NK-92 treated with Interleukin-12 subunit alpha and Interleukin-12 subunit beta, amount 100 ng/mL, for 24 hours (cell line): ENCODE measurements around the gene DVL2.
"Not testable (repeated sequence)": the region's sequence is repeated elsewhere in the genome, so short reads cannot be mapped to it uniquely, and the experiment has no call there.

ENCODE experiments used
- DNase-seq: peaks from one replicate; lab custom pipeline; 2025; lab: John Stamatoyannopoulos, UW

DVL2 gene

GRCh38 chr17:7256766-7257456 is 22.6 kb upstream of the DVL2 start:
- DNase-seq = no peak

- no peak for DNase-seq
Measured at GRCh38 chr17:7254511-7254910, 20.2 kb upstream of the DVL2 start.

GRCh38 chr17:7253082-7253481 is 18.8 kb upstream of the DVL2 start:
- DNase-seq = no peak

- DNase-seq = peak; percentile 74
Measured at GRCh38 chr17:7252176-7253043, 18.1 kb upstream of the DVL2 start, which contains the start of gene ELP5. Gene ELP5, plus strand, starts transcription at chr17:7252215. Its CDS starts 336 bp downstream, at chr17:7252551.

GRCh38 chr17:7251661-7252175 is 17.4 kb upstream of the DVL2 start, which contains the start of gene CTDNEP1:
Gene CTDNEP1, minus strand, starts transcription at chr17:7251734. Its CDS starts 438 bp downstream, at chr17:7251296.
- peak; percentile 91 for DNase-seq

- no peak for DNase-seq
Measured at GRCh38 chr17:7250695-7251627, 16.6 kb upstream of the DVL2 start.

- no peak for DNase-seq
Measured at GRCh38 chr17:7249830-7250229, 15.5 kb upstream of the DVL2 start.

- DNase-seq = no peak
Measured at GRCh38 chr17:7249214-7249613, 14.9 kb upstream of the DVL2 start.

GRCh38 chr17:7248796-7249195 is 14.5 kb upstream of the DVL2 start:
- DNase-seq = no peak

GRCh38 chr17:7246779-7247178 is 12.5 kb upstream of the DVL2 start:
- no peak for DNase-seq

GRCh38 chr17:7243838-7244237 is 9.5 kb upstream of the DVL2 start:
- DNase-seq = not testable (repeated sequence)

GRCh38 chr17:7243453-7243729 is 9.1 kb upstream of the DVL2 start:
- no peak for DNase-seq

GRCh38 chr17:7242717-7243452 is 8.6 kb upstream of the DVL2 start:
- DNase-seq = peak; percentile 59

GRCh38 chr17:7241783-7242716 is 7.7 kb upstream of the DVL2 start, which contains the start of gene GABARAP:
Gene GABARAP, minus strand, starts transcription at chr17:7242449. Its CDS starts 119 bp downstream, at chr17:7242330.
- DNase-seq = peak; percentile 74

GRCh38 chr17:7241090-7241733 is 6.9 kb upstream of the DVL2 start:
- DNase-seq = no peak

- DNase-seq = no peak
Measured at GRCh38 chr17:7240375-7240774, 6.1 kb upstream of the DVL2 start.

- DNase-seq = peak; percentile 89
Measured at GRCh38 chr17:7239091-7240027, 5.0 kb upstream of the DVL2 start, which contains the start of gene PHF23. Gene PHF23, minus strand, starts transcription at chr17:7239457. Its CDS starts 178 bp downstream, at chr17:7239279.

GRCh38 chr17:7238420-7239090 is 4.2 kb upstream of the DVL2 start:
- peak; percentile 38 for DNase-seq
